NB4 (cell line): ENCODE data around the gene MAPKAPK3.

Experiments used
- CTCF ChIP-seq: IDR thresholded peaks from one replicate; pipeline ENCODE4 v1.5.1; 2012; ENCODE audit warnings: low read depth, low read length
- POLR2A ChIP-seq: IDR thresholded peaks from 2 replicates; pipeline ENCODE4 v1.6.1; 2011; ENCODE audit warnings: mild to moderate bottlenecking; ENCODE audit not compliant: insufficient read length; ENCODE audit errors: extremely low read depth

- no peak for TF ChIP-seq CTCF
- no peak for TF ChIP-seq POLR2A
Measured at GRCh38 chr3:50612234-50612882, 4.6 kb upstream of the MAPKAPK3 start.
